ENCODE results near the gene ADAM33. TPM values are rescaled to one million over a fixed set of nuclear protein-coding genes. Genes with fewer than 3 reads are reported as not detected.

ADAM33 gene
- total RNA-seq, 2 donors from 2014 or later = 3.0 to 3.3 TPM

- Mint-ChIP-seq H3K4me1 (no peaks in the 10 kb centered on the region), H3K9me3 (no peaks in the 10 kb centered on the region), H3K4me3 (no peak overlapping the region), H3K27me3 (ENCODE audit: insufficient read depth) (peaks cover 60% of the 10 kb centered on the region), H3K36me3 (ENCODE audit: low read depth) (no peaks in the 10 kb centered on the region), H3K27ac (no peak overlapping the region)
- no peak for TF ChIP-seq CTCF (conservative IDR thresholded peaks at IDR 0.05)
- H3K27ac ChIP-seq (ENCODE audit: low read depth, low read length) = no peak overlapping the region
- peak; percentile 32 for DNase-seq
- H3K9me3 ChIP-seq (ENCODE audit: control insufficient read depth, low read length) = no peaks in the 10 kb centered on the region
- H3K27me3 ChIP-seq (ENCODE audit: control insufficient read depth, insufficient read depth, low read length, poor library complexity, severe bottlenecking) = peaks cover 58% of the 10 kb centered on the region
- 91 to 95% methylated on average over 4 to 5 of the region's 5 CpGs for WGBS, 2 experiments (ENCODE audit: insufficient coverage in 1 of 2, insufficient read length in 1 of 2)
- no peak overlapping the region for H3K9ac ChIP-seq (ENCODE audit: extremely low read depth, low read length, poor library complexity, severe bottlenecking)
- H3K36me3 ChIP-seq (ENCODE audit: control insufficient read depth, insufficient read depth, low read length) = no peaks in the 10 kb centered on the region
- no peaks in the 10 kb centered on the region for H3K4me1 ChIP-seq (ENCODE audit: control insufficient read depth, insufficient read depth, low read length)
- H3K4me3 ChIP-seq (ENCODE audit: low read length) = no peak overlapping the region
Measured at GRCh38 chr20:3728354-3728753, 46.5 kb upstream of the ADAM33 start.

- H3K9me3 ChIP-seq (ENCODE audit: control insufficient read depth, low read length) = no peaks in the 10 kb centered on the region
- peak; percentile 41 for DNase-seq
- no peaks in the 10 kb centered on the region for H3K4me1 ChIP-seq (ENCODE audit: control insufficient read depth, insufficient read depth, low read length)
- H3K4me3 Mint-ChIP-seq = no peak overlapping the region
- H3K27me3 ChIP-seq (ENCODE audit: control insufficient read depth, insufficient read depth, low read length, poor library complexity, severe bottlenecking) = peaks cover 51% of the 10 kb centered on the region
- 71 to 72% methylated on average over 9 to 11 of the region's 11 CpGs for whole genome bisulfite sequencing, 2 experiments (ENCODE audit: insufficient coverage in 1 of 2, insufficient read length in 1 of 2)
- no peaks in the 10 kb centered on the region for H3K36me3 Mint-ChIP-seq (ENCODE audit: low read depth)
- H3K27ac ChIP-seq (ENCODE audit: low read depth, low read length) = no peak overlapping the region
- H3K9ac ChIP-seq (ENCODE audit: extremely low read depth, low read length, poor library complexity, severe bottlenecking) = no peak overlapping the region
- no peak for TF ChIP-seq CTCF (conservative IDR thresholded peaks at IDR 0.05)
- H3K4me1 Mint-ChIP-seq = no peaks in the 10 kb centered on the region
- no peaks in the 10 kb centered on the region for H3K9me3 Mint-ChIP-seq
- H3K27me3 Mint-ChIP-seq (ENCODE audit: insufficient read depth) = peaks cover 57% of the 10 kb centered on the region
- H3K4me3 ChIP-seq (ENCODE audit: low read length) = no peak overlapping the region
- no peaks in the 10 kb centered on the region for H3K36me3 ChIP-seq (ENCODE audit: control insufficient read depth, insufficient read depth, low read length)
- H3K27ac Mint-ChIP-seq = no peak overlapping the region
Measured at GRCh38 chr20:3727401-3728021, 45.7 kb upstream of the ADAM33 start.

GRCh38 chr20:3724356-3724755 lies 42.5 kb upstream of the ADAM33 start:
- Histone ChIP-seq H3K27ac (ENCODE audit: low read depth, low read length) (no peak overlapping the region), H3K27me3 (ENCODE audit: control insufficient read depth, insufficient read depth, low read length, poor library complexity, severe bottlenecking) (peaks cover 46% of the 10 kb centered on the region), H3K9me3 (ENCODE audit: control insufficient read depth, low read length) (no peaks in the 10 kb centered on the region), H3K36me3 (ENCODE audit: control insufficient read depth, insufficient read depth, low read length) (no peaks in the 10 kb centered on the region), H3K4me1 (ENCODE audit: control insufficient read depth, insufficient read depth, low read length) (no peaks in the 10 kb centered on the region), H3K4me3 (ENCODE audit: low read length) (no peak overlapping the region), H3K9ac (ENCODE audit: extremely low read depth, low read length, poor library complexity, severe bottlenecking) (no peak overlapping the region)
- no peaks in the 10 kb centered on the region for H3K36me3 Mint-ChIP-seq (ENCODE audit: low read depth)
- no peaks in the 10 kb centered on the region for H3K9me3 Mint-ChIP-seq
- H3K27me3 Mint-ChIP-seq (ENCODE audit: insufficient read depth) = peaks cover 52% of the 10 kb centered on the region
- H3K4me1 Mint-ChIP-seq = no peaks in the 10 kb centered on the region
- no peak for TF ChIP-seq CTCF (conservative IDR thresholded peaks at IDR 0.05)
- 81 to 90% methylated on average over 2 to 4 of the region's 4 CpGs for WGBS, 2 experiments (ENCODE audit: insufficient coverage in 1 of 2, insufficient read length in 1 of 2)
- no peak overlapping the region for H3K27ac Mint-ChIP-seq
- DNase-seq = no peak
- H3K4me3 Mint-ChIP-seq = no peak overlapping the region
